CD14-positive monocyte (primary cell): Measurements from ENCODE around the gene THSD1. TPM values are rescaled to one million over a fixed set of nuclear protein-coding genes. Genes with fewer than 3 reads are reported as not detected.

Experiments
- DNase-seq, 3 donors: peaks; one replicate each; pipeline ENCODE4 v3.0.0-alpha.2; 2011 to 2022
- H2AFZ ChIP-seq: 2 replicates; pipeline ENCODE4 v1.6.0; 2012; ENCODE audit warnings: mild to moderate bottlenecking, low read depth, low read length, inconsistent platforms; ENCODE audit not compliant: insufficient read depth, poor library complexity, severe bottlenecking
- H3K27ac ChIP-seq, 2 donors: 1 replicate in 1 of 2; 2 replicates in 1 of 2; pipeline ENCODE4 v1.5.1; 2012 to 2013; ENCODE audit warnings: low read length in 2 of 2, control low read depth in 1 of 2, inconsistent platforms in 1 of 2, low read depth in 1 of 2, mild to moderate bottlenecking in 1 of 2
- H3K27me3 ChIP-seq, 2 donors: one replicate each; pipeline versions ENCODE4 v1.6.0 to v1.6.1; 2011 to 2013; ENCODE audit warnings: low read length in 2 of 2; ENCODE audit not compliant: control insufficient read depth in 2 of 2, insufficient read depth in 2 of 2
- H3K36me3 ChIP-seq, 2 donors: replicated peaks in 1 of 2; 1 replicate in 1 of 2; 2 replicates in 1 of 2; pipeline versions ENCODE4 v1.5.1 to v1.6.1; 2012 to 2013; ENCODE audit warnings: low read length in 2 of 2, control low read depth in 1 of 2, inconsistent platforms in 1 of 2, mild to moderate bottlenecking in 1 of 2; ENCODE audit not compliant: insufficient read depth in 2 of 2, control insufficient read depth in 1 of 2
- H3K4me1 ChIP-seq, 2 donors: 1 replicate in 1 of 2; 2 replicates in 1 of 2; pipeline versions ENCODE4 v1.5.1 to v1.6.1; 2012 to 2013; ENCODE audit warnings: low read length in 2 of 2, control low read depth in 1 of 2, inconsistent platforms in 1 of 2, mild to moderate bottlenecking in 1 of 2, moderate library complexity in 1 of 2; ENCODE audit not compliant: insufficient read depth in 2 of 2, control insufficient read depth in 1 of 2
- H3K4me2 ChIP-seq: replicated peaks from 2 replicates; pipeline ENCODE3; 2012; ENCODE audit warnings: low read length, moderate library complexity, mild to moderate bottlenecking; ENCODE audit not compliant: poor library complexity, severe bottlenecking; ENCODE audit errors: extremely low read depth
- H3K4me3 ChIP-seq, 3 experiments: fragments of 200-600 bp in 1 of 3; sonication (generic) in 1 of 3; replicated peaks in 1 of 3; 1 replicate in 2 of 3; 2 replicates in 1 of 3; pipeline ENCODE4 v1.5.1; 2011 to 2013; ENCODE audit warnings: low read length in 3 of 3, mild to moderate bottlenecking in 3 of 3, control low read depth in 2 of 3, low read depth in 2 of 3, inconsistent platforms in 1 of 3, moderate library complexity in 1 of 3
- H3K79me2 ChIP-seq: 2 replicates; pipeline ENCODE4 v1.6.0; 2012; ENCODE audit warnings: mild to moderate bottlenecking, control low read depth, inconsistent platforms, low read length, moderate library complexity; ENCODE audit not compliant: insufficient read depth
- H3K9ac ChIP-seq: 2 replicates; pipeline ENCODE4 v1.6.0; 2017; ENCODE audit warnings: low read length, mild to moderate bottlenecking; ENCODE audit not compliant: insufficient read depth, poor library complexity, severe bottlenecking
- H3K9me3 ChIP-seq, 2 donors: replicated peaks in 1 of 2; 1 replicate in 1 of 2; 2 replicates in 1 of 2; pipeline versions ENCODE4 v1.5.1 to v1.6.1; 2012 to 2013; ENCODE audit warnings: low read length in 2 of 2, control low read depth in 1 of 2; ENCODE audit not compliant: control insufficient read depth in 1 of 2, insufficient read depth in 1 of 2
- H4K20me1 ChIP-seq: 2 replicates; pipeline ENCODE4 v1.6.0; 2012; ENCODE audit warnings: mild to moderate bottlenecking, low read length, control low read depth, moderate library complexity; ENCODE audit not compliant: insufficient read depth
- H3K27ac Mint-ChIP-seq, 7 donors: one replicate each; pipeline ENCODE4 v1.8.0; 2020; ENCODE audit warnings: mild to moderate bottlenecking in 7 of 7, mixed read lengths in 7 of 7, moderate library complexity in 6 of 7, inconsistent platforms in 2 of 7
- H3K27me3 Mint-ChIP-seq, 3 donors: one replicate each; pipeline ENCODE4 v1.8.0; 2021 to 2022; ENCODE audit warnings: low read depth in 3 of 3, mild to moderate bottlenecking in 3 of 3, mixed read lengths in 3 of 3, moderate library complexity in 3 of 3, inconsistent platforms in 1 of 3
- H3K36me3 Mint-ChIP-seq, 2 donors: one replicate each; pipeline ENCODE4 v1.8.0; 2020; ENCODE audit warnings: mixed read lengths in 2 of 2, inconsistent platforms in 1 of 2, mild to moderate bottlenecking in 1 of 2
- H3K4me1 Mint-ChIP-seq: one replicate; pipeline ENCODE4 v1.8.0; 2020; ENCODE audit warnings: mild to moderate bottlenecking, mixed read lengths
- H3K4me3 Mint-ChIP-seq, 2 donors: one replicate each; pipeline ENCODE4 v1.8.0; 2020; ENCODE audit warnings: mild to moderate bottlenecking in 2 of 2, mixed read lengths in 2 of 2, moderate library complexity in 1 of 2
- H3K9me3 Mint-ChIP-seq, 7 donors: one replicate each; pipeline ENCODE4 v1.8.0; 2020 to 2022; ENCODE audit warnings: mixed read lengths in 7 of 7, mild to moderate bottlenecking in 6 of 7, moderate library complexity in 6 of 7, inconsistent platforms in 2 of 7
- CTCF ChIP-seq: fragments of 200-600 bp; IDR thresholded peaks from one replicate; pipeline ENCODE4 v1.8.0; 2022; ENCODE audit warnings: antibody characterized with exemption, mild to moderate bottlenecking
- WGBS: methylation state at CpG from one replicate; pipeline ENCODE4 v1.1.5; 2013; ENCODE audit warnings: missing lambda C conversion rate; ENCODE audit not compliant: insufficient coverage; 5-methylcytosine and 5-hydroxymethylcytosine counted together
- intact Hi-C, 2 donors: fragments of 100-400 bp; cut with micrococcal nuclease; formaldehyde crosslinking; loops; one replicate each; pipeline versions ENCODE4 v1.15.0 to v1.15.1; 2023
- polyA plus RNA-seq, 3 donors: library from polyadenylated mRNA; depleted of rRNA in 1 of 3; unstranded in 2 of 3; stranded (reverse) in 1 of 3; fragments of 300-500 nt in 2 of 3; fragments of >200 nt in 1 of 3; fragmentation: Illumina TruSeq in 2 of 3; gene quantifications; 1 replicate in 2 of 3; 2 replicates in 1 of 3; pipeline ENCODE4 v1.2.3, GENCODE V29; 2012 to 2021

Gene THSD1
- polyA plus RNA-seq, 3 donors = 0.52 TPM; not detected in 2

GRCh38 chr13:52428295-52428694 lies 22.3 kb upstream of the THSD1 start:
- H3K4me1 ChIP-seq = no peaks in the 10 kb centered on the region
- Mint-ChIP-seq H3K36me3 (peaks cover 71 to 84% of the 10 kb centered on the region in 2 donors), H3K4me3 (no peak overlapping the region), H3K4me1 (no peaks in the 10 kb centered on the region), H3K27me3 (no peaks in the 10 kb centered on the region), H3K27ac (no peak overlapping the region), H3K9me3 (peaks cover 0 to 4% (median 0%) of the 10 kb centered on the region in 7 donors)
- 100% methylated on average over 1 of the region's 2 CpGs for whole genome bisulfite sequencing
- H3K4me2 ChIP-seq = no peak overlapping the region
- no peak overlapping the region for H3K9ac ChIP-seq
- no peaks in the 10 kb centered on the region for H3K27me3 ChIP-seq
- intact Hi-C loops = no loop called here
- H4K20me1 ChIP-seq = no peaks in the 10 kb centered on the region
- no peak overlapping the region for H3K4me3 ChIP-seq
- no peak for TF ChIP-seq CTCF
- H3K9me3 ChIP-seq = no peaks in the 10 kb centered on the region
- no peak overlapping the region for H3K27ac ChIP-seq
- H2AFZ ChIP-seq = no peak overlapping the region
- peaks cover 71 to 94% of the 10 kb centered on the region in 2 donors for H3K36me3 ChIP-seq
- DNase-seq = no peak
- no peaks in the 10 kb centered on the region for H3K79me2 ChIP-seq

GRCh38 chr13:52421216-52421615 lies 15.2 kb upstream of the THSD1 start:
- peaks cover 76 to 95% of the 10 kb centered on the region in 2 donors for H3K36me3 ChIP-seq
- peak overlapping the region in 2 of 7 donors; percentile 26 to 66 for H3K27ac Mint-ChIP-seq
- peaks cover 0 to 4% (median 0%) of the 10 kb centered on the region in 7 donors for H3K9me3 Mint-ChIP-seq
- no peak for DNase-seq
- no CpG with 5 or more reads among the region's 3 CpGs for WGBS
- no peak overlapping the region for H3K4me3 Mint-ChIP-seq
- no peak overlapping the region for H3K27ac ChIP-seq
- no peak overlapping the region for H3K4me2 ChIP-seq
- H3K4me1 Mint-ChIP-seq = no peaks in the 10 kb centered on the region
- H2AFZ ChIP-seq = no peak overlapping the region
- H3K4me3 ChIP-seq = no peak overlapping the region
- no peaks in the 10 kb centered on the region for H4K20me1 ChIP-seq
- H3K9ac ChIP-seq = no peak overlapping the region
- no peak for TF ChIP-seq CTCF
- H3K9me3 ChIP-seq = no peaks in the 10 kb centered on the region
- H3K4me1 ChIP-seq = no peaks in the 10 kb centered on the region
- H3K27me3 ChIP-seq = no peaks in the 10 kb centered on the region
- H3K27me3 Mint-ChIP-seq = no peaks in the 10 kb centered on the region
- peaks cover 71 to 91% of the 10 kb centered on the region in 2 donors for H3K36me3 Mint-ChIP-seq
- intact Hi-C loops = no loop called here
- H3K79me2 ChIP-seq = no peaks in the 10 kb centered on the region
